K562 (cell line): ENCODE results near the gene NF2. TPM values are rescaled to one million over a fixed set of nuclear protein-coding genes. Genes with fewer than 3 reads are reported as not detected.

Experiments used
- ATAC-seq: fragments of 200-7000 bp; cut with Tn5 transposase; 3 replicates; pipeline ENCODE4 v1.9.1; 2020; ENCODE audit warnings: moderate library complexity
- BruUV-seq: library from RNA; stranded (reverse); fragments of 400-500 nt; replicated peaks from 2 replicates; lab custom pipeline; 2021; lab: Mats Ljungman, UMichigan
- CTCF ChIA-PET: fragments of 300-600 bp; formaldehyde crosslinking; extraction: SDS; loops from one replicate; lab custom pipeline; 2021; ENCODE audit warnings: low intra/inter-chr PET ratio; lab: Yijun Ruan, JAX
- POLR2A ChIA-PET: fragments of 300-600, 350-650 bp; sonication (Branson Sonifier 250); formaldehyde crosslinking; extraction: SDS; loops from one replicate; lab custom pipeline; 2021; ENCODE audit warnings: antibody characterized with exemption, inconsistent platforms; lab: Yijun Ruan, JAX
- DNase-seq, 4 experiments: peaks; one replicate each; pipeline versions ENCODE4 v3.0.0 to v3.0.0-alpha.2; 2011 to 2018; ENCODE audit warnings: low spot score in 3 of 4, mixed read lengths in 3 of 4; ENCODE audit errors: extremely low read depth in 1 of 4
- FAIRE-seq: peaks from 2 replicates; lab custom pipeline; 2011; peaks lifted over from hg19 to GRCh38; lab: Jason Lieb, UNC
- H2AFZ ChIP-seq: 2 replicates; pipeline ENCODE4 v1.6.0; 2011; ENCODE audit warnings: low read depth, low read length, control low read depth, inconsistent platforms
- H3K27ac ChIP-seq: fragments of 200-600 bp; 3 replicates; pipeline ENCODE4 v1.8.0; 2011; ENCODE audit warnings: low read depth, mild to moderate bottlenecking, control low read depth, inconsistent platforms, low read length, moderate library complexity, mixed read lengths; ENCODE audit errors: extremely low read depth
- H3K27me3 ChIP-seq, 2 experiments: fragments of 300-600 bp in 1 of 2; 2 replicates in 1 of 2; 3 replicates in 1 of 2; pipeline versions ENCODE4 v1.6.0 to v1.8.0; 2011; ENCODE audit warnings: inconsistent platforms in 2 of 2, low read length in 2 of 2, mild to moderate bottlenecking in 1 of 2, mixed read lengths in 1 of 2, moderate library complexity in 1 of 2; ENCODE audit not compliant: control insufficient read depth in 2 of 2, insufficient read depth in 2 of 2
- H3K36me3 ChIP-seq: fragments of 300-600 bp; 3 replicates; pipeline ENCODE4 v1.8.0; 2011; ENCODE audit warnings: mild to moderate bottlenecking, low read length, inconsistent platforms; ENCODE audit not compliant: control insufficient read depth, insufficient read depth
- H3K4me1 ChIP-seq, 2 experiments: fragments of 200-600 bp in 1 of 2; replicated peaks in 1 of 2; 2 replicates in 1 of 2; 3 replicates in 1 of 2; pipeline versions ENCODE4 v1.5.1 to v1.8.0; 2011; ENCODE audit warnings: inconsistent platforms in 2 of 2, low read length in 2 of 2, mild to moderate bottlenecking in 1 of 2, mixed read lengths in 1 of 2, moderate library complexity in 1 of 2; ENCODE audit not compliant: control insufficient read depth in 2 of 2, insufficient read depth in 2 of 2
- H3K4me2 ChIP-seq: 2 replicates; pipeline ENCODE4 v1.6.1; 2011; ENCODE audit warnings: low read length, control low read depth, inconsistent platforms, mixed read lengths; ENCODE audit not compliant: insufficient read depth
- H3K4me3 ChIP-seq: fragments of 200-600 bp; sonication (generic), shearing (Covaris generic); 2 replicates; pipeline ENCODE4 v1.5.1; 2016; ENCODE audit warnings: control low read depth, inconsistent platforms
- H3K79me2 ChIP-seq: fragments of 200-600 bp; 3 replicates; pipeline ENCODE4 v1.8.0; 2011; ENCODE audit warnings: low read length, inconsistent platforms; ENCODE audit not compliant: control insufficient read depth, insufficient read depth
- H3K9ac ChIP-seq, 2 experiments: 2 replicates each; pipeline versions ENCODE4 v1.6.0 to v1.6.1; 2011; ENCODE audit warnings: low read depth in 2 of 2, low read length in 2 of 2, control low read depth in 1 of 2, inconsistent platforms in 1 of 2, mild to moderate bottlenecking in 1 of 2, mixed read lengths in 1 of 2; ENCODE audit not compliant: insufficient read depth in 1 of 2
- H3K9me1 ChIP-seq: one replicate; pipeline ENCODE4 v1.6.0; 2011; ENCODE audit warnings: inconsistent platforms, mild to moderate bottlenecking, low read length, moderate library complexity; ENCODE audit not compliant: control insufficient read depth, insufficient read depth
- H3K9me3 ChIP-seq: replicated peaks from 2 replicates; pipeline ENCODE4 v1.5.1; 2011; ENCODE audit warnings: low read depth, low read length, inconsistent platforms; ENCODE audit not compliant: control insufficient read depth, insufficient read depth
- H4K20me1 ChIP-seq: replicated peaks from 2 replicates; pipeline ENCODE4 v1.6.1; 2011; ENCODE audit warnings: low read length, inconsistent platforms, mixed read lengths; ENCODE audit not compliant: control insufficient read depth, insufficient read depth
- DMBX1 ChIP-seq: fragments of 250-450 bp; sonication (Bioruptor Pico); IDR thresholded peaks from 2 replicates; pipeline ENCODE4 v1.8.0; 2022; ENCODE audit warnings: inconsistent platforms, mild to moderate bottlenecking, moderate library complexity, borderline replicate concordance
- FIP1L1 ChIP-seq: fragments of 200-400 bp; formaldehyde crosslinking; IDR thresholded peaks from 2 replicates; pipeline ENCODE4 v1.6.1; 2018; ENCODE audit warnings: mild to moderate bottlenecking, low read depth, low read length; ENCODE audit not compliant: poor library complexity, severe bottlenecking
- POLR2A ChIP-seq: fragments of 450-650 bp; conservative IDR thresholded peaks from 2 replicates; pipeline ENCODE4 v1.6.1; 2016
- POLR2G ChIP-seq: fragments of 200-400 bp; formaldehyde crosslinking; IDR thresholded peaks from 2 replicates; pipeline ENCODE4 v1.6.1; 2017; ENCODE audit warnings: low read depth, mild to moderate bottlenecking, antibody characterized with exemption, low read length, moderate library complexity
- POU5F1 ChIP-seq: fragments of 150-350 bp; IDR thresholded peaks from 2 replicates; pipeline ENCODE4 v1.6.1; 2014; ENCODE audit warnings: borderline replicate concordance, low read length, low read depth, mild to moderate bottlenecking; ENCODE audit not compliant: partially characterized antibody
- SMARCC2 ChIP-seq: fragments of 450-650 bp; IDR thresholded peaks from 2 replicates; pipeline ENCODE4 v1.6.1; 2017; ENCODE audit warnings: antibody characterized with exemption, moderate library complexity, mild to moderate bottlenecking, low read depth
- SNIP1 ChIP-seq: fragments of 450-650 bp; IDR thresholded peaks from 2 replicates; pipeline ENCODE4 v1.7.1; 2017; ENCODE audit warnings: low read depth, mild to moderate bottlenecking
- SOX6 ChIP-seq: fragments of 450-650 bp; IDR thresholded peaks from 2 replicates; pipeline ENCODE4 v1.6.1; 2014; ENCODE audit warnings: mild to moderate bottlenecking
- ZC3H8 ChIP-seq: fragments of 450-650 bp; IDR thresholded peaks from 2 replicates; pipeline ENCODE4 v1.6.1; 2017
- ZNF316 ChIP-seq: fragments of 450-650 bp; IDR thresholded peaks from 2 replicates; pipeline ENCODE4 v1.6.1; 2016
- ZZZ3 ChIP-seq: fragments of 450-650 bp; IDR thresholded peaks from 2 replicates; pipeline ENCODE4 v1.6.1; 2016; ENCODE audit warnings: antibody characterized with exemption, mild to moderate bottlenecking, moderate library complexity
- WGBS: fragments of 100-300 bp; shearing (Covaris generic); methylation state at CpG from one replicate; pipeline ENCODE4 v1.1.6; 2016; ENCODE audit warnings: low coverage, mixed read lengths; ENCODE audit not compliant: insufficient coverage; ENCODE audit errors: missing lambda C conversion rate; 5-methylcytosine and 5-hydroxymethylcytosine counted together
- in situ Hi-C: fragments of 300-500 bp; cut with MboI; formaldehyde crosslinking; loops from 4 replicates; pipeline ENCODE4 v1.15.0; 2018; ENCODE audit warnings: inconsistent platforms, mixed read lengths
- intact Hi-C: fragments of 100-400 bp; cut with micrococcal nuclease; formaldehyde crosslinking; loops from 2 replicates; pipeline ENCODE4 v1.14.2; 2022
- polyA plus RNA-seq, 8 experiments: library from polyadenylated mRNA; depleted of rRNA in 4 of 8; stranded (reverse) in 5 of 8; unstranded in 3 of 8; fragments of >200 nt; fragmentation: Nextera tagmentation in 2 of 8; fragmentation: Illumina TruSeq in 1 of 8; extraction: Ambion mirVana in 2 of 8; extraction: Trizol in 1 of 8; gene quantifications; 2 replicates each; pipeline versions ENCODE4 v1.2.1 to v1.2.3, GENCODE V29; 2011 to 2014; ENCODE audit warnings: inconsistent platforms in 1 of 8, missing spikeins in 1 of 8
- total RNA-seq, 7 experiments: library from RNA; depleted of rRNA in 6 of 7; stranded (reverse); fragments of >200 nt in 6 of 7; fragmentation: Illumina TruSeq in 2 of 7; extraction: Trizol in 2 of 7; gene quantifications; 2 replicates each; pipeline versions ENCODE4 v1.2.1 to v1.2.3, GENCODE V29; 2011 to 2021; ENCODE audit warnings: low replicate concordance in 1 of 7
- TF ChIP-seq, protein P1 (sequence below): fragments of 450-650 bp; IDR thresholded peaks from 2 replicates; pipeline ENCODE4 v1.6.1; 2016; ENCODE audit warnings: borderline replicate concordance
- TF ChIP-seq, protein P2 (sequence below): fragments of 250-450 bp; sonication (Bioruptor Pico); IDR thresholded peaks from 2 replicates; pipeline ENCODE4 v1.8.0; 2022; ENCODE audit warnings: inconsistent platforms
- TF ChIP-seq, protein P3 (sequence below), 2 experiments: IDR thresholded peaks; 2 replicates each; pipeline ENCODE4 v1.6.1; 2012; ENCODE audit warnings: improper control_type of control experiment in 2 of 2, low read depth in 2 of 2, low read length in 2 of 2, borderline replicate concordance in 1 of 2
- TF ChIP-seq, protein P4 (sequence below): fragments of 250-450 bp; sonication (Bioruptor Pico); IDR thresholded peaks from 2 replicates; pipeline ENCODE4 v1.5.1; 2021; ENCODE audit warnings: mild to moderate bottlenecking

The NF2 gene
- total and polyA plus RNA-seq, 9 of the 15 experiments (the other 6 are each of a cell fraction or from before 2014, with no cell fraction given), result 2.2 to 32.5 (median 15.2) TPM

DNA sequence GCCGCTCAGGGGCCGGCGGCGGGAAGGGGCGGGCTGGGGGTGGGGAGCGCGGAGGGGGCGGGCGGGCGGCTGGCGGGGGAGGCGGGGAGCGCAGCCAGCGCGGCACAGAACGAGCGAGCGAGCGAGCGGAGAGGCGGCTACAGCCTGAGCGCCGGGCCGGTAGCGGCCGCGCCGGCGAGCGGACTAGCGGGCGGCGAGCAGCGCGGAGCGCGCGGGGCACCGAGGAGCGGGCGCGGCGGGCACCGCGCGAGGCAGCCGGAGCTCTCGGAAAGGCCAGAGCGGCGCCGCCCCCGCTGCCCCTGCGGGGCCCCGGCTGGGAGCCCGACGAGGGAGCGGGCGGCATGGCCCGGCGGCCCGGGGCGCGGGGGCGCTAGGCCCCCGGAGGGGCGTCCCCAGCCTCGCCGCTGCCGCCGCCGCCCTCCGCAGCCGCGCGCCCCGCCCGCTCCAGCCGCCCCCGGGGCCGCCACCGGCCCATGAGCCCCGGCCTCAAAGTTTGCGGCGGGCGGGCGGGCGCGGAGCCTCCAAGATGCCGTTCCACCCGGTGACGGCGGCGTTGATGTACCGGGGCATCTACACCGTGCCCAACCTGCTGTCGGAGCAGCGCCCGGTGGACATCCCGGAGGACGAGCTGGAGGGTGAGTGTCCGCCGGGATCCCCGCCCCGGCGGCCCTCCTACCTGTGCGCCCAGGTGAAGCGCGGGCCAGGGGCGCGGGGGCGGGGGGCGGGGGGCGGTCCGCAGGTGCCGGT is 116.6 kb downstream of the NF2 start, which contains the start of gene CABP7:
Gene CABP7 (plus strand): TSS at position 105 of the 747 bp plus-strand sequence. CDS start 422 bp downstream, at position 527.
- BruUV-seq, result no TSS peak
- H3K4me3 ChIP-seq, result no peak within 1 kb of the TSS
- H2AFZ ChIP-seq, result no peak within 1 kb of the TSS
- no peaks in the 10 kb centered on the region for H3K9me3 ChIP-seq
- H3K4me2 ChIP-seq, result no peak within 1 kb of the TSS
- in situ Hi-C loops (no loop called here), intact Hi-C loops (no loop called here)
- FAIRE-seq, result no peak
- peaks cover 16% of the 10 kb centered on the region; the same call in 1 of the 2 replicates for H4K20me1 ChIP-seq
- no peak within 1 kb of the TSS for H3K9ac ChIP-seq
- ATAC-seq, result no peak
- H3K27me3 ChIP-seq, result peaks cover 0 to 33% of the 10 kb centered on the region in 2 experiments; a peak in 2 of 5 replicates
- no peaks in the 10 kb centered on the region for H3K79me2 ChIP-seq
- H3K4me1 ChIP-seq, result peaks cover 0 to 33% of the 10 kb centered on the region in 2 experiments; a peak in 2 of 5 replicates
- ChIA-PET CTCF (interaction anchor here (0.5 kb wide), 1 partner anchor 211 kb away, joined by 8 read pairs; no protein-coding TSS in a partner anchor), POLR2A (no interaction called here)
- H3K27ac ChIP-seq, result no peak within 1 kb of the TSS
- peaks cover 5% of the 10 kb centered on the region for H3K9me1 ChIP-seq
- peak in 2 of 4 experiments; percentile 44 to 55 for DNase-seq
- WGBS, result 9% methylated on average over 18 of the region's 115 CpGs
- H3K36me3 ChIP-seq, result no peaks in the 10 kb centered on the region
- TF ChIP-seq, protein P1, sequence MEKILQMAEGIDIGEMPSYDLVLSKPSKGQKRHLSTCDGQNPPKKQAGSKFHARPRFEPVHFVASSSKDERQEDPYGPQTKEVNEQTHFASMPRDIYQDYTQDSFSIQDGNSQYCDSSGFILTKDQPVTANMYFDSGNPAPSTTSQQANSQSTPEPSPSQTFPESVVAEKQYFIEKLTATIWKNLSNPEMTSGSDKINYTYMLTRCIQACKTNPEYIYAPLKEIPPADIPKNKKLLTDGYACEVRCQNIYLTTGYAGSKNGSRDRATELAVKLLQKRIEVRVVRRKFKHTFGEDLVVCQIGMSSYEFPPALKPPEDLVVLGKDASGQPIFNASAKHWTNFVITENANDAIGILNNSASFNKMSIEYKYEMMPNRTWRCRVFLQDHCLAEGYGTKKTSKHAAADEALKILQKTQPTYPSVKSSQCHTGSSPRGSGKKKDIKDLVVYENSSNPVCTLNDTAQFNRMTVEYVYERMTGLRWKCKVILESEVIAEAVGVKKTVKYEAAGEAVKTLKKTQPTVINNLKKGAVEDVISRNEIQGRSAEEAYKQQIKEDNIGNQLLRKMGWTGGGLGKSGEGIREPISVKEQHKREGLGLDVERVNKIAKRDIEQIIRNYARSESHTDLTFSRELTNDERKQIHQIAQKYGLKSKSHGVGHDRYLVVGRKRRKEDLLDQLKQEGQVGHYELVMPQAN, result no peak
- TF ChIP-seq SMARCC2 (no peak), FIP1L1 (no peak), SOX6 (no peak), ZC3H8 (no peak), ZNF316 (no peak), POU5F1 (no peak), SNIP1 (no peak), POLR2A (no peak), ZZZ3 (no peak), POLR2G (no peak), DMBX1 (CRISPR knock-in tag) (no peak)
- TF ChIP-seq, protein P2, sequence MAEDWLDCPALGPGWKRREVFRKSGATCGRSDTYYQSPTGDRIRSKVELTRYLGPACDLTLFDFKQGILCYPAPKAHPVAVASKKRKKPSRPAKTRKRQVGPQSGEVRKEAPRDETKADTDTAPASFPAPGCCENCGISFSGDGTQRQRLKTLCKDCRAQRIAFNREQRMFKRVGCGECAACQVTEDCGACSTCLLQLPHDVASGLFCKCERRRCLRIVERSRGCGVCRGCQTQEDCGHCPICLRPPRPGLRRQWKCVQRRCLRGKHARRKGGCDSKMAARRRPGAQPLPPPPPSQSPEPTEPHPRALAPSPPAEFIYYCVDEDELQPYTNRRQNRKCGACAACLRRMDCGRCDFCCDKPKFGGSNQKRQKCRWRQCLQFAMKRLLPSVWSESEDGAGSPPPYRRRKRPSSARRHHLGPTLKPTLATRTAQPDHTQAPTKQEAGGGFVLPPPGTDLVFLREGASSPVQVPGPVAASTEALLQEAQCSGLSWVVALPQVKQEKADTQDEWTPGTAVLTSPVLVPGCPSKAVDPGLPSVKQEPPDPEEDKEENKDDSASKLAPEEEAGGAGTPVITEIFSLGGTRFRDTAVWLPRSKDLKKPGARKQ (CRISPR knock-in tag), result no peak
- TF ChIP-seq, protein P3, sequence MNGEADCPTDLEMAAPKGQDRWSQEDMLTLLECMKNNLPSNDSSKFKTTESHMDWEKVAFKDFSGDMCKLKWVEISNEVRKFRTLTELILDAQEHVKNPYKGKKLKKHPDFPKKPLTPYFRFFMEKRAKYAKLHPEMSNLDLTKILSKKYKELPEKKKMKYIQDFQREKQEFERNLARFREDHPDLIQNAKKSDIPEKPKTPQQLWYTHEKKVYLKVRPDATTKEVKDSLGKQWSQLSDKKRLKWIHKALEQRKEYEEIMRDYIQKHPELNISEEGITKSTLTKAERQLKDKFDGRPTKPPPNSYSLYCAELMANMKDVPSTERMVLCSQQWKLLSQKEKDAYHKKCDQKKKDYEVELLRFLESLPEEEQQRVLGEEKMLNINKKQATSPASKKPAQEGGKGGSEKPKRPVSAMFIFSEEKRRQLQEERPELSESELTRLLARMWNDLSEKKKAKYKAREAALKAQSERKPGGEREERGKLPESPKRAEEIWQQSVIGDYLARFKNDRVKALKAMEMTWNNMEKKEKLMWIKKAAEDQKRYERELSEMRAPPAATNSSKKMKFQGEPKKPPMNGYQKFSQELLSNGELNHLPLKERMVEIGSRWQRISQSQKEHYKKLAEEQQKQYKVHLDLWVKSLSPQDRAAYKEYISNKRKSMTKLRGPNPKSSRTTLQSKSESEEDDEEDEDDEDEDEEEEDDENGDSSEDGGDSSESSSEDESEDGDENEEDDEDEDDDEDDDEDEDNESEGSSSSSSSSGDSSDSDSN (IDR thresholded peaks at IDR 0.05; ENCODE audit: borderline replicate concordance in 1 of 2, low read depth in 2 of 2, low read length in 2 of 2), result no peak
- TF ChIP-seq, protein P4, sequence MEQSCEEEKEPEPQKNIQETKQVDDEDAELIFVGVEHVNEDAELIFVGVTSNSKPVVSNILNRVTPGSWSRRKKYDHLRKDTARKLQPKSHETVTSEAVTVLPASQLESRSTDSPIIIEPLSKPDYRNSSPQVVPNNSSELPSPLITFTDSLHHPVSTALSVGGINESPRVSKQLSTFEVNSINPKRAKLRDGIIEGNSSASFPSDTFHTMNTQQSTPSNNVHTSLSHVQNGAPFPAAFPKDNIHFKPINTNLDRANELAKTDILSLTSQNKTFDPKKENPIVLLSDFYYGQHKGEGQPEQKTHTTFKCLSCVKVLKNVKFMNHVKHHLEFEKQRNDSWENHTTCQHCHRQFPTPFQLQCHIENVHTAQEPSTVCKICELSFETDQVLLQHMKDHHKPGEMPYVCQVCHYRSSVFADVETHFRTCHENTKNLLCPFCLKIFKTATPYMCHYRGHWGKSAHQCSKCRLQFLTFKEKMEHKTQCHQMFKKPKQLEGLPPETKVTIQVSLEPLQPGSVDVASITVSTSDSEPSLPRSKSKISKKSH (CRISPR knock-in tag), result no peak
